Kidney (tissue), 14 donors: ENCODE data around the gene FOXN3. TPM values are rescaled to one million over a fixed set of nuclear protein-coding genes. Genes with fewer than 3 reads are reported as not detected.

ENCODE experiments used
- DNase-seq, 5 donors: peaks; one replicate each; pipeline ENCODE4 v3.0.0-alpha.2; 2013 to 2020
- FAIRE-seq: peaks from 2 replicates; lab custom pipeline; 2012; peaks lifted over from hg19 to GRCh38; lab: Jason Lieb, UNC
- H3K27ac ChIP-seq, 2 donors: one replicate each; pipeline ENCODE4 v1.7.0; 2013; ENCODE audit warnings: low read depth in 2 of 2, low read length in 2 of 2, inconsistent platforms in 1 of 2
- H3K27me3 ChIP-seq: one replicate; pipeline ENCODE4 v1.7.1; 2013; ENCODE audit warnings: low read length, inconsistent platforms; ENCODE audit not compliant: control insufficient read depth, insufficient read depth
- H3K36me3 ChIP-seq, 3 donors: one replicate each; pipeline versions ENCODE4 v1.7.0 to v1.7.1; 2013; ENCODE audit warnings: low read length in 3 of 3, control low read depth in 1 of 3, inconsistent platforms in 1 of 3; ENCODE audit not compliant: insufficient read depth in 3 of 3, control insufficient read depth in 2 of 3
- H3K4me1 ChIP-seq, 3 donors: one replicate each; pipeline versions ENCODE4 v1.7.0 to v1.7.1; 2013; ENCODE audit warnings: low read length in 3 of 3, inconsistent platforms in 1 of 3, low read depth in 1 of 3; ENCODE audit not compliant: control insufficient read depth in 2 of 3, insufficient read depth in 2 of 3
- H3K4me3 ChIP-seq, 3 donors: one replicate each; pipeline versions ENCODE4 v1.7.0 to v1.8.1; 2013; ENCODE audit warnings: low read length in 3 of 3, control low read depth in 1 of 3, inconsistent platforms in 1 of 3
- H3K9ac ChIP-seq, 3 donors: one replicate each; pipeline versions ENCODE4 v1.7.0 to v1.7.1; 2013; ENCODE audit warnings: low read length in 3 of 3, control low read depth in 1 of 3, inconsistent platforms in 1 of 3
- H3K9me3 ChIP-seq, 3 donors: one replicate each; pipeline versions ENCODE4 v1.7.0 to v1.7.1; 2013; ENCODE audit warnings: low read length in 3 of 3, control low read depth in 1 of 3, inconsistent platforms in 1 of 3; ENCODE audit not compliant: control insufficient read depth in 2 of 3, insufficient read depth in 1 of 3
- intact Hi-C: fragments of 100-400 bp; cut with DNase I; formaldehyde crosslinking; loops from one replicate; pipeline ENCODE4 v1.11.1; 2022
- polyA plus RNA-seq: library from polyadenylated mRNA; stranded (reverse); fragments of 350-450 nt; fragmentation: Illumina TruSeq; extraction: RNeasy Lipid Tissue Mini Kit (QIAGEN cat#74804); gene quantifications from one replicate; pipeline ENCODE4 v1.2.3, GENCODE V29; 2014; ENCODE audit warnings: low read depth, low replicate concordance; ENCODE audit not compliant: insufficient read depth
- total RNA-seq: library from RNA; stranded (reverse); fragmentation: NEBNext Ultra II Directional; extraction: Animal tissue kit (Norgen Biotek cat#: 25700); gene quantifications from one replicate; pipeline ENCODE4 v1.2.1, GENCODE V29; 2021
- TF ChIP-seq, protein P1 (sequence below): IDR thresholded peaks from 3 replicates; pipeline ENCODE4 v1.5.1; 2012; ENCODE audit warnings: mild to moderate bottlenecking, moderate library complexity, borderline replicate concordance; ENCODE audit not compliant: insufficient read depth; ENCODE audit errors: extremely low read depth
- donor health status: control.
- donor health status: control.
- donor health status: control.
- donor health status: control.
- donor health status: control.
- donor health status: DM: yes; HTN: yes; CAD: no.
- donor health status: Normal renal cell carcinoma (clear cell type).

Gene FOXN3
- total and polyA plus RNA-seq, 2 donors from 2014 or later: 6.4 to 50.1 TPM

DNA sequence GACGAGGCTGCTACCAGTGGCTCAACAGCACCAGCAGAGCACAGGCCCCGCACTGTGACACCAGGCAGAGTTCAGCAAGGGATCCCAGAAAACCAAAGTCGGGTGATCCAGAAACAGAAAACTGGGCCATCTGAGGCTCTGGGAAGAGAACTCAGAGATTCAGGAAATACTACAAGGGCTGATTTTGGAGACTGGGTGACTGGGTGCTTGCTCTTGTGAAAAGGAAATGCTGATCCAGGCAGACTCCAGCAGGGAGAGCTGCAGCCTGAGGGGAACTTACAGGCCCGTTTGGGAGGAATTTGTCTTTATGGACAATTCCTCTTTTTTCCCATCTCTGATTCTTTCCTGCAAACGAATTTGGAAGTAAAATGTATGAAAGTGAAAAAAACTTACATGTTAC, 28.2 kb downstream of the FOXN3 start:
- Histone ChIP-seq H3K36me3 (no peaks in the 10 kb centered on the region), H3K27me3 (no peaks in the 10 kb centered on the region), H3K9me3 (no peaks in the 10 kb centered on the region), H3K9ac (no peak overlapping the region), H3K4me3 (no peak overlapping the region), H3K27ac (no peak overlapping the region), H3K4me1 (peaks cover 0 to 9% (median 0%) of the 10 kb centered on the region in 3 donors)
- intact Hi-C loops: no loop called here
- DNase-seq: no peak
- FAIRE-seq: no peak
- TF ChIP-seq, protein P1, sequence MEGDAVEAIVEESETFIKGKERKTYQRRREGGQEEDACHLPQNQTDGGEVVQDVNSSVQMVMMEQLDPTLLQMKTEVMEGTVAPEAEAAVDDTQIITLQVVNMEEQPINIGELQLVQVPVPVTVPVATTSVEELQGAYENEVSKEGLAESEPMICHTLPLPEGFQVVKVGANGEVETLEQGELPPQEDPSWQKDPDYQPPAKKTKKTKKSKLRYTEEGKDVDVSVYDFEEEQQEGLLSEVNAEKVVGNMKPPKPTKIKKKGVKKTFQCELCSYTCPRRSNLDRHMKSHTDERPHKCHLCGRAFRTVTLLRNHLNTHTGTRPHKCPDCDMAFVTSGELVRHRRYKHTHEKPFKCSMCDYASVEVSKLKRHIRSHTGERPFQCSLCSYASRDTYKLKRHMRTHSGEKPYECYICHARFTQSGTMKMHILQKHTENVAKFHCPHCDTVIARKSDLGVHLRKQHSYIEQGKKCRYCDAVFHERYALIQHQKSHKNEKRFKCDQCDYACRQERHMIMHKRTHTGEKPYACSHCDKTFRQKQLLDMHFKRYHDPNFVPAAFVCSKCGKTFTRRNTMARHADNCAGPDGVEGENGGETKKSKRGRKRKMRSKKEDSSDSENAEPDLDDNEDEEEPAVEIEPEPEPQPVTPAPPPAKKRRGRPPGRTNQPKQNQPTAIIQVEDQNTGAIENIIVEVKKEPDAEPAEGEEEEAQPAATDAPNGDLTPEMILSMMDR: no peak

DNA sequence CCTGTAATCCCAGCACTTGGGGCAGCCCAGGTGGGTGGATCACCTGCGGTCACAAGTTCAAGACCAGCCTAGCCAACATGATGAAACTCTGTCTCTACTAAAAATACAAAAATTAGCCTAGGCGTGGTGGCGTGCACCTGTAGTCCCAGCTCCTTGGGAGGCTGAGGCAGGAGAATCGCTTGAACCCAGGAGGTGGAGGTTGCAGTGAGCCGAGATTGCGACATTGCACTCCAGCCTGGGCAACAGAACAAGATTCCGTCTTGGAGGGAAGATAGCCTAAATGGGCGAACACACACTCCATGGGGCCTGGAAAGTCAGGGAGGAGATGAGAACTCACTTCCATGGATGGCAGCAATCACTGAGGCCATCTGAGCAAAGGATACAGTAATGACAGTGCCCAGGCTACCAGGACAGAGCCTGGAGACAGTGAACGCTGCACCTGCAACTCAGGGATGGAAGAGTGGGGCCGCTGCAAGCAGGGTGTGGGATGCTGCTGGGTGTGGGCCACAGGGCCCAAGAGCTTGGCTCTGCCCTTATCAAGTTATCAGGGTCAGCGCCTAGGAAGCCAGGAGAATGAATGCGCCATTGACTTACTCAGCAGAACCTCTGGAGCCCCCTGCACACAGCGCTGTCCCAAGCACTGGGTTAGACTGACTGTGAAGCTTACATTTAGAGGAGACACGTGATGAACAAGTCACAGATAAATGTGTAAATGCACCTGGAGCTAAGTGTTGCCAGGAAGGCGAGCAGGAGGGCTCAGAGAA, 28.9 kb downstream of the FOXN3 start:
- H3K9ac ChIP-seq: no peak overlapping the region
- TF ChIP-seq, protein P1: no peak
- peaks cover 0 to 7% (median 0%) of the 10 kb centered on the region in 3 donors for H3K4me1 ChIP-seq
- no peak overlapping the region for H3K4me3 ChIP-seq
- FAIRE-seq (no peak), DNase-seq (no peak)
- no peaks in the 10 kb centered on the region for H3K36me3 ChIP-seq
- no peaks in the 10 kb centered on the region for H3K9me3 ChIP-seq
- no peak overlapping the region for H3K27ac ChIP-seq
- intact Hi-C loops: no loop called here
- H3K27me3 ChIP-seq: no peaks in the 10 kb centered on the region

DNA sequence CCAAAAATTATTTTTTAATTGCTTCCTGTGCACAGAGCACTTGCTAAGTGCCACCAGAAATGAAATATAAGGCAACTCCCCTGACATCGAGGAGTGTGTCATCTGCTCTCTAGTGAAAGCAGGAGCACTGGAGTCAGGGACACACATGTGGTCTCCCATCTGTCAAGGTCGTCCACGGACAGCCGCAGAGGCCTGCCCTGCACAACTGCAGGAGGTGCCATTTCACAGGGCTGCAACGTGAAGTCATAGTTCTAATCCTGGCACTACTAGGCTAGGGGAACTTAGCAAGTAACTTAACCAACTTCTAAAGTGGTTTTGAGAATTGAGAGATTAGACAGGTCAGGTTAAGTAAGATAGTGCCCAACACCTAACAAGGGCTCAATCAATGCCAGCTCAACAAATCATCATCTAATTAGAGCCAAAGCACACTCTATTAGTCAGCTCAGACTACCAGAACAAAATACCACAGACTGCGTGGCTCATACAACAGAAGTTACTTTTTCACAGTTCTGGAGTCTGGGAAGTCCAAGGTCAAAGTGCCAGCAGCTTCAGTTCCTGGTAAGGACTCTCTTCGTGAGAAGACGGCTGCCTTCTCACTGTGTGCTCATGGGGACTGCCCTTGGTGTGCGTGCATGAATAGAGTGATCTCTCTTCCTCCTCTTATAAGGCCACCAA, 30.7 kb downstream of the FOXN3 start:
- no peaks in the 10 kb centered on the region for H3K27me3 ChIP-seq
- intact Hi-C loops: no loop called here
- TF ChIP-seq, protein P1: no peak
- no peaks in the 10 kb centered on the region for H3K9me3 ChIP-seq
- FAIRE-seq (no peak), DNase-seq (no peak)
- H3K4me1 ChIP-seq: peaks cover 0 to 7% (median 0%) of the 10 kb centered on the region in 3 donors
- no peaks in the 10 kb centered on the region for H3K36me3 ChIP-seq
- H3K9ac ChIP-seq: no peak overlapping the region
- H3K27ac ChIP-seq: no peak overlapping the region
- no peak overlapping the region for H3K4me3 ChIP-seq
